Activated naive CD4-positive, alpha-beta T cell (primary cell): Measurements from ENCODE around the gene NR1D2.
A peak's percentile ranks its signal among the peaks of the same experiment; 100 is the strongest.

Source experiments
- DNase-seq, 4 experiments: peaks; one replicate each; lab custom pipeline; 2025; lab: John Stamatoyannopoulos, UW

Gene NR1D2

GRCh38 chr3:23931597-23931996 lies 13.5 kb upstream of the NR1D2 start:
- no peak for DNase-seq

DNA sequence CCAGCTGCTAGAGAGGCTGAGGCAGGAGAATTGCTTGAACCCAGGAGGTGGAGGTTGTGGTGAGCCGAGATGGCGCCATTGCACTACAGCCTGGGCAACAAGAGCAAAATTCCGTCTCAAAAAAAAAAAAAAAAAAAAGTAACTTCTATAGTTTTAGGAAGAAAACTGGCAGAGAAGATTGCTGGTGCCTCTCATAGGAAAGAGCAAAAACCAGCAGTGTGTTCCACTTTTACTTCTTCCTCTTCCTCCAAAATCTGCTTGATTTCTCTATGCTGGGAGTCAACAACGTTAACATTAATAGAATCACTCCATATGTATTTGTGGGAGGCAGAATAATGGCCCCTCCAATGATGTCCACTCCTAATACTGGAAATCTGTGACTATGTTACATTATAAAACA lies 12.5 kb upstream of the NR1D2 start:
- DNase-seq, result no peak

DNA sequence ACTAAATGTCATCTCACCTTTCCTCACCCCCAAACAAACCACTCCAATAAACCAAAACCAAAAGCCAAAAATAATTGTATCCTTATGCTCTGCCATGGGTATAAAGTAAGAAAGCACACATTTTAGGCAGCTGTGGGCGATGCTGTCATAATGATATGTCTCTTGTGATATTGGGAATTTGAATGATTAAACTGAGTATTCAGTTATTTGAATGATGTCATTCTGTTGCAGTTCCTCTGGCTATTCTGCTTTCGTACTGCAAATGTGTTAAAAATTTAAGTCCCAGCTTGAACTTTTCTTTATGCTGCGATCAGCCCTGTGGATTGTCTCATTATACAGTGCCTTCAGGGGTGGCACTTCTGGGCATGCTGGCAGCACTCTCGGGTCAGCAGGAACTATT lies 10.8 kb upstream of the NR1D2 start:
- no peak for DNase-seq

- DNase-seq, result no peak
Measured at GRCh38 chr3:23937296-23937695, 7.8 kb upstream of the NR1D2 start.

DNA sequence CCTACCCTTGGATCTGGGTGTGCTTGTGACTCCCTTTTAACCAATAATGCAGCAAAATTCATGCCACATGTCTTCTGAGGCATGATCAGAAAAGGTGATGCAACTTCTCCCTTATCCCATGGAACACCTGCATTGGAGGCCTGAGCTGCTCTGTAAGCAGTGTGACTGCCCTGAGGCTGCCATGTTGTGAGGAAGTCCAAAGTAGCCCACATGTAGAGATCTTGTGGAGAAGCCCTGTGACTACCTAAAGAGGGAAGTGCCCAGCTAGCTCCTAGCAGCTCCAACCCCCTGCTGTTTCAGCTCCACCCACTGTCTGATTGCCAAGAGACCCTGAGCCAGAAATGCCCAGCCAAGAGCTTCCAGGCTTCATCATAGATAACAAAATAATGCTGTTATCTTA lies 6.4 kb upstream of the NR1D2 start:
- no peak for DNase-seq

DNA sequence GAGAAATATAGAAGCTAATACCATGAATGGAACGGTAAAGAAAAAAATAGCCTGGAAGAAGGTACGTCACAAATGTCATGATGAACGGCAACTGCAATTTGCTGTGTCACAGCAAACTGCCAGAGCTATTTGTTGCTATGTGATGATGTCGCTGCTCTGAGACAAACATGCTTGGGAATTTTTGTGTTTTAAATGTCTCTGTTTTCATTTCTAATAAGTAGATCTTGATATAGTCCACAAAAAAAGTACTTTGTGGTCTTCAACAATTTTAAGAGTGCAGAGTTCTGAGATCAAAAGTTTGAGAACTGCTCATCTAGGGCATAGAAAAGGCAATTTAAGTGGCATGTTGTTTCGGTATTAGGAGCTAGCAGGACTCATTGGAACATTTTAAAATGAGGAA lies 4.3 kb upstream of the NR1D2 start:
- DNase-seq, result no peak

DNA sequence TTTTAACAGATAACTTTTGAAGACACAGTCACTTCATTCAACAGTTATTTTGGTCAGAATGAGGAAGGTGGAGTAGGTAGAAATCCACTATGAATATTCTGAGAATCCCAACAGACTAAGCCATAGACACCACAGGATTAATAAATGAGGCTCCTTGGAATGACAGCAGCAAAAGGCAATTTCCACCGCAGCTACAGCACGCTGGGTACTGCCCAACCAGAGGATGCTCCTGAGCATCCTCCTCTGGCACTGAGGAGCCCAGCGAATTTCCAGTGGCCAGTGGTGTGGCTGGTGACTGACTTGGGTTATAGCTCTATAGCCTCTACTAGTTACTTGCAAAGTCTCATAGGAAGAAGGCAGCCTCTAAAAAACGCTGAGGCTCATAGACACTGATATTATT lies 3.6 kb upstream of the NR1D2 start:
- no peak for DNase-seq

- DNase-seq, result no peak
Measured at GRCh38 chr3:23942546-23942945, 2.5 kb upstream of the NR1D2 start.

GRCh38 chr3:23944007-23944783 lies 891 bp upstream of the NR1D2 start:
- DNase-seq, result no peak

- DNase-seq, result no peak
Measured at GRCh38 chr3:23945663-23945912, 502 bp downstream of the NR1D2 start.

GRCh38 chr3:23945913-23946687 lies 1.0 kb downstream of the NR1D2 start:
- DNase-seq, result peak; percentile 93 to 98 (median 96)

DNA sequence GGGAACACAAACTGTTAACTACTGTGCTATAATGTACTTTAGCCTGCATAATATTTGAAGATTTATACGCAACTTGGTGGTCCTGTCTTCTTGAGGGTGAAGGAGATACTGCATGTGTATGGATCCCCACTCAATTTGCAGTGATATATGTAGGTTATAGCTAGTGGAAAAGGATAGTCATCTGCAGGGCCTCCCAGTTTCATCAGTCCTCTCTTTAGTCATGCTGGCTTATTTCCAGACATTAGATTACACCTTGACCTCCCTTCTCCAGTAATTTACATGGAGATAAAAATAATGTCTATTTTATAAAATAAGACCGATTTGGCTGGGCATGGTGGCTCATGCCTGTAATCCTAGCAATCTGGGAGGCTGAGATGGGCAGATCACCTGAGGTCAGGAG lies 3.7 kb downstream of the NR1D2 start:
- DNase-seq, result no peak

GRCh38 chr3:23949784-23950183 lies 4.7 kb downstream of the NR1D2 start:
- DNase-seq, result no peak

DNA sequence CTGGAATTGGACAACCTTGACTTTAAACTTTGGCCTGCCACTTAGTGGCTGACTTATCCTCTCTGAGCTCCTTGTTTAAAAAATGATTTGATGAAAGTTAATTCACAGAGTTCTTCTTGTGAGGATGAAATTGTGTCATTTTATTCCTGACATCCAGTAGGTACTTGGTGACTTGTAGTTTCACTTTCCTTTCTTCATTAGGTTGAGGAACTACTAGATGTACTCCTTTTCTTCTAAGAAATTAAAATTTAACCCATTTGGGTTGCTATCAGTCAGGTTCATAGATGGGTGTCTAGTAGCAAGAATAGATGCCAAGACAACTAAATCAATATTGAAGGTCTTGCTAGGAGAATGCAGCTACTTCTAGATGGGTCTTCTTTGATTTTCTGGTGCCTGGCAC lies 5.2 kb downstream of the NR1D2 start:
- no peak for DNase-seq

DNA sequence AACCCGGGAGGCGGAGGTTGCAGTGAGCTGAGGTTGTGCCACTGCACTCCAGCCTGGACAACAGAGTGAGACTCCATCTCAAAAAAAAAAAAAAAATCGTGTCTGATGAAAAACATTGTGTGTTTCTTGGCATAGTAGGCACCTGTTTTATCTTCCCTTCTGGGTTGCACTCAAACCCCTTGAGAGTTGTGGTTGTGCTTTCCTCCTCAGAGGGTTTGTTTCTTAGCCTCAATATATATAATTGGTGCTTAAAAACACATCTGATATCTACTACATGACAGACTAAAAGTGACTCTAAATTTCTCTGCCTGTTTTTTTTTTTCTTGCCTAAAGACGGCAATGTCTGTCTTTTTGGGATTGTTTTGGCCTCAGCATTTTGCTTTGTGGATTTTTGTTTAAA lies 7.6 kb downstream of the NR1D2 start:
- DNase-seq, result no peak

GRCh38 chr3:23953523-23953922 lies 8.4 kb downstream of the NR1D2 start:
- DNase-seq, result no peak

DNA sequence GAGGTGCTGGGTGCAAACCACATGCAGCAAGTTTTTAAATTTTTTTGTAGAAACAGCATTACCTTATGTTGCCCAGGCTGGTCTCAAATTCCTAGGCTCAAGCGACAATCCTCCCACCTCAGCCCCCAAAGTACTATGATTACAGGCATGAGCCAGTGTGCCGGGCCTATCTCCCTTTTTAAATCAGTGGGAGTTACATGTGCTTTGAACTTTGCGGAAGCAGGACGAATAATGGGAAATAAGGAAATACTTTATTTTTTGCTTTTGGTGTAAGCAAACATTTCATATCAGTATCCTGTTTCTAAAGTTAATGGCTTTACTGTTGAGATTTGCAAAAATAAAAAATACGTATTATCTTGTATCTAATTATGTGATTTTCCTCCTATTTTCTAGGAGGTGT lies 9.1 kb downstream of the NR1D2 start:
- DNase-seq, result no peak

GRCh38 chr3:23956701-23957100 lies 11.6 kb downstream of the NR1D2 start:
- no peak for DNase-seq

GRCh38 chr3:23959135-23959900 lies 14.2 kb downstream of the NR1D2 start:
- DNase-seq, result no peak

DNA sequence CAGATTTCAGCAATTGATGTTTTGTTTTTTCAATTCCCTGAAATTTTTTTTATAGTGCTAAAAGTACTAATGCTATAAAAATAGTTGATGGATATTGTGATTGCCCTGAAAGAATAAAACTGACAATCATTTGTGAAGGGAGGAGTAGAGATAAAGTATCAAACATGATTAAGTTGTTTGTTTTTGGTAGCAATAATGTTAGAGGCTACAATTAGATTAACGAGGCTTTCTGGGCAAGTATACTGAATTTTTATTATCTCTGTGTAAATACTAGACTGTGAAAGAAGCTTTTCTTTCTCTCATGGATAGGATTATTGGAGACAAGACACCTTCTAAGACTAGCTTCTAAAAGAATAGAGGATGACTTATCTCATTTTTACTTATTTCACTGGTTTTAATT lies 15.6 kb downstream of the NR1D2 start:
- DNase-seq, result no peak

GRCh38 chr3:23961066-23961465 lies 16.0 kb downstream of the NR1D2 start:
- DNase-seq, result no peak

GRCh38 chr3:23961913-23962312 lies 16.8 kb downstream of the NR1D2 start:
- DNase-seq, result no peak

GRCh38 chr3:23964537-23965235 lies 19.6 kb downstream of the NR1D2 start:
- no peak for DNase-seq
